Activated CD4-positive, alpha-beta T cell treated with anti-CD3 and anti-CD28 coated beads, Interleukin-2, Interleukin-6, amounts not matched to agents 100 ng/mL and 50 ng/mL, durations not matched to agents 16 hours and 8 hours (primary cell): ENCODE measurements around the gene ARHGAP25.

Experiments used
- DNase-seq: peaks from one replicate; pipeline ENCODE4 v3.0.0-alpha.2; 2020

ARHGAP25 gene

GRCh38 chr2:68768461-68768860 lies 33.9 kb downstream of the ARHGAP25 start:
- no peak for DNase-seq

GRCh38 chr2:68768951-68769350 lies 34.3 kb downstream of the ARHGAP25 start:
- no peak for DNase-seq

GRCh38 chr2:68769586-68770270 lies 35.1 kb downstream of the ARHGAP25 start:
- DNase-seq: peak; percentile 48

- DNase-seq: peak; percentile 64
Observed at GRCh38 chr2:68770271-68771111, 35.9 kb downstream of the ARHGAP25 start.

GRCh38 chr2:68771211-68771751 lies 36.7 kb downstream of the ARHGAP25 start:
- no peak for DNase-seq

- no peak for DNase-seq
Observed at GRCh38 chr2:68772109-68772508, 37.5 kb downstream of the ARHGAP25 start.

- DNase-seq: peak; percentile 86
Observed at GRCh38 chr2:68774569-68775271, 40.1 kb downstream of the ARHGAP25 start.

GRCh38 chr2:68775272-68775842 lies 40.7 kb downstream of the ARHGAP25 start:
- no peak for DNase-seq

GRCh38 chr2:68776124-68776523 lies 41.5 kb downstream of the ARHGAP25 start:
- no peak for DNase-seq

GRCh38 chr2:68779595-68779994 lies 45.0 kb downstream of the ARHGAP25 start:
- no peak for DNase-seq

- DNase-seq: no peak
Observed at GRCh38 chr2:68784188-68784587, 49.6 kb downstream of the ARHGAP25 start.

GRCh38 chr2:68784915-68785314 lies 50.3 kb downstream of the ARHGAP25 start:
- DNase-seq: no peak

- DNase-seq: no peak
Observed at GRCh38 chr2:68787356-68787755, 52.7 kb downstream of the ARHGAP25 start.

- DNase-seq: peak; percentile 65
Observed at GRCh38 chr2:68789603-68790002, 55.0 kb downstream of the ARHGAP25 start.

GRCh38 chr2:68790600-68790999 lies 56.0 kb downstream of the ARHGAP25 start:
- no peak for DNase-seq

- DNase-seq: no peak
Observed at GRCh38 chr2:68791914-68792313, 57.3 kb downstream of the ARHGAP25 start.

- DNase-seq: no peak
Observed at GRCh38 chr2:68792751-68793150, 58.1 kb downstream of the ARHGAP25 start.

- no peak for DNase-seq
Observed at GRCh38 chr2:68796295-68796905, 61.8 kb downstream of the ARHGAP25 start.

- DNase-seq: no peak
Observed at GRCh38 chr2:68798569-68798968, 64.0 kb downstream of the ARHGAP25 start.

GRCh38 chr2:68799140-68800026 lies 64.8 kb downstream of the ARHGAP25 start:
- DNase-seq: no peak

GRCh38 chr2:68800027-68800401 lies 65.4 kb downstream of the ARHGAP25 start:
- no peak for DNase-seq

- no peak for DNase-seq
Observed at GRCh38 chr2:68800517-68800916, 65.9 kb downstream of the ARHGAP25 start.
